Measurements from ENCODE around the gene FJX1.
"Not testable (repeated sequence)": the region's sequence is repeated elsewhere in the genome, so short reads cannot be mapped to it uniquely, and the experiment has no call there.

FJX1 gene

GRCh38 chr11:35650467-35650866 is 32.2 kb downstream of the FJX1 start:
- no peaks in the 10 kb centered on the region for H3K27me3 ChIP-seq (ENCODE audit: insufficient read depth, low read length, poor library complexity)
- no peak overlapping the region for H3K9ac ChIP-seq (ENCODE audit: low read length)
- H4K5ac ChIP-seq (ENCODE audit: low read length) = no peak overlapping the region
- no peaks in the 10 kb centered on the region for H3K4me1 ChIP-seq (ENCODE audit: control insufficient read depth, low read depth, low read length)
- H3K4me2 ChIP-seq (ENCODE audit: low read length) = no peak overlapping the region
- no peak overlapping the region for H3K4me3 ChIP-seq (ENCODE audit: low read length)
- DNase-seq = no peak
- no peak overlapping the region for H3K23ac ChIP-seq (ENCODE audit: low read length)
- no peak overlapping the region for H2BK120ac ChIP-seq (ENCODE audit: low read depth, low read length)
- no peak overlapping the region for H3K27ac ChIP-seq (ENCODE audit: low read depth, low read length)
- no peak overlapping the region for H3K4ac ChIP-seq (ENCODE audit: low read depth, low read length)
- H4K8ac ChIP-seq (ENCODE audit: low read depth, low read length) = no peak overlapping the region
- H2AK5ac ChIP-seq (ENCODE audit: low read length) = no peak overlapping the region
- H3K79me1 ChIP-seq (ENCODE audit: low read length) = no peaks in the 10 kb centered on the region
- no peak overlapping the region for H3K56ac ChIP-seq (ENCODE audit: low read length)
- no peak overlapping the region for H2BK15ac ChIP-seq (replicated peaks; ENCODE audit: low read depth)
- no CpG with 5 or more reads among the region's 4 CpGs for WGBS (ENCODE audit: extremely low coverage, insufficient coverage, low lambda C conversion rate)
- no peaks in the 10 kb centered on the region for H3K36me3 ChIP-seq (ENCODE audit: control insufficient read depth, insufficient read depth, low read length)
- H3K18ac ChIP-seq (ENCODE audit: low read length) = no peak overlapping the region
- H3K79me2 ChIP-seq (ENCODE audit: control insufficient read depth, insufficient read depth, low read length) = no peaks in the 10 kb centered on the region
- H2BK5ac ChIP-seq (ENCODE audit: low read length) = no peak overlapping the region

DNA sequence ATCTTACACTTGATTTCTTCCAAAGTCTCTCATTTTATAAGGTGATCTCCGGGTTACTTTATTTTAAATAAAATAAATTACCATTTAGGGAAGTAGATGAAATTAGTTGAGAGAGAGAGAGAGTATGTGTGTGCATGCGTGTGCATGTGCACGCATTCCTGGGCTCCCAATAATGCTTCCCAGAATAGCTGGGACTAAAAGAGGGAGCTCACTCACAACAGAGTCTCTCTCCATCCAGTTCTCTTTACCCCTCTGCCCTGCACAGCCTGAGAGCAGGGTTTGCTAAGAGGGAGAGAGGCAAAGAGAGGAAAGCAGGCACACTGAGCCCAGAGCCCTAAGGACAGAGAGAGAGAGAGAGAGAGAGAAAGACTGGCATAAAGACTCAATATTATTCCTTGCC is 33.0 kb downstream of the FJX1 start:
- no peaks in the 10 kb centered on the region for H3K36me3 ChIP-seq (ENCODE audit: control insufficient read depth, insufficient read depth, low read length)
- H3K4ac ChIP-seq (ENCODE audit: low read depth, low read length) = no peak overlapping the region
- H2BK15ac ChIP-seq (replicated peaks; ENCODE audit: low read depth) = no peak overlapping the region
- WGBS (ENCODE audit: extremely low coverage, insufficient coverage, low lambda C conversion rate) = no CpG with 5 or more reads among the region's 3 CpGs
- DNase-seq = no peak
- H4K8ac ChIP-seq (ENCODE audit: low read depth, low read length) = no peak overlapping the region
- H2AK5ac ChIP-seq (ENCODE audit: low read length) = no peak overlapping the region
- no peak overlapping the region for H3K9ac ChIP-seq (ENCODE audit: low read length)
- H3K4me1 ChIP-seq (ENCODE audit: control insufficient read depth, low read depth, low read length) = no peaks in the 10 kb centered on the region
- H3K56ac ChIP-seq (ENCODE audit: low read length) = no peak overlapping the region
- no peak overlapping the region for H3K27ac ChIP-seq (ENCODE audit: low read depth, low read length)
- H3K4me3 ChIP-seq (ENCODE audit: low read length) = no peak overlapping the region
- no peak overlapping the region for H2BK120ac ChIP-seq (ENCODE audit: low read depth, low read length)
- no peak overlapping the region for H3K23ac ChIP-seq (ENCODE audit: low read length)
- H2BK5ac ChIP-seq (ENCODE audit: low read length) = no peak overlapping the region
- no peaks in the 10 kb centered on the region for H3K79me1 ChIP-seq (ENCODE audit: low read length)
- H3K4me2 ChIP-seq (ENCODE audit: low read length) = no peak overlapping the region
- no peaks in the 10 kb centered on the region for H3K79me2 ChIP-seq (ENCODE audit: control insufficient read depth, insufficient read depth, low read length)
- no peak overlapping the region for H4K5ac ChIP-seq (ENCODE audit: low read length)
- no peaks in the 10 kb centered on the region for H3K27me3 ChIP-seq (ENCODE audit: insufficient read depth, low read length, poor library complexity)
- no peak overlapping the region for H3K18ac ChIP-seq (ENCODE audit: low read length)

DNA sequence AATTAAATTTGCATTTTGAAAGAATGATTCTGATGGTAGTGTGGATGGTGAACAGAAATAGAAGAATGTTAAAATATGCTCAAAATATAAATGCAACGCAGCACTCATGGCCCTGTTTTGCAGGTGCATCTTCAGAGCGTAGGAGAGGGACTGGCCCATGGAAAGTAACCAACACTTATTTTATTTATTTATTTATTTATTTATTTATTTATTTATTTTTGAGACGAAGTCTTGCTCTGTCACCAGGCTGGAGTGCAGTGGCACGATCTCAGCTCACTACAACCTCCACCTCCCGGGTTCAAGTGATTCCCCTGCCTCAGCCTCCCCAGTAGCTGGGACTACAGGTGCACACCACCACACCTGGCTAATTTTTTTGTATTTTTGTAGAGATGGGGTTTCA is 34.5 kb downstream of the FJX1 start:
- H4K5ac ChIP-seq (ENCODE audit: low read length); H2BK120ac ChIP-seq (ENCODE audit: low read depth, low read length); H3K4me1 ChIP-seq (ENCODE audit: control insufficient read depth, low read depth, low read length); H2BK5ac ChIP-seq (ENCODE audit: low read length); H3K18ac ChIP-seq (ENCODE audit: low read length); H3K27me3 ChIP-seq (ENCODE audit: insufficient read depth, low read length, poor library complexity); H3K79me1 ChIP-seq (ENCODE audit: low read length); H4K8ac ChIP-seq (ENCODE audit: low read depth, low read length); H3K27ac ChIP-seq (ENCODE audit: low read depth, low read length); H3K9ac ChIP-seq (ENCODE audit: low read length); H3K4ac ChIP-seq (ENCODE audit: low read depth, low read length); H3K36me3 ChIP-seq (ENCODE audit: control insufficient read depth, insufficient read depth, low read length); H2BK15ac ChIP-seq (replicated peaks; ENCODE audit: low read depth); H3K23ac ChIP-seq (ENCODE audit: low read length); H3K56ac ChIP-seq (ENCODE audit: low read length); H3K4me3 ChIP-seq (ENCODE audit: low read length); H3K4me2 ChIP-seq (ENCODE audit: low read length); H3K79me2 ChIP-seq (ENCODE audit: control insufficient read depth, insufficient read depth, low read length); H2AK5ac ChIP-seq (ENCODE audit: low read length); DNase-seq: not testable (repeated sequence)
- WGBS (ENCODE audit: extremely low coverage, insufficient coverage, low lambda C conversion rate) = no CpG with 5 or more reads among the region's 5 CpGs

GRCh38 chr11:35654711-35655110 is 36.5 kb downstream of the FJX1 start:
- Histone ChIP-seq H3K56ac (ENCODE audit: low read length) (no peak overlapping the region), H3K79me1 (ENCODE audit: low read length) (no peaks in the 10 kb centered on the region), H3K79me2 (ENCODE audit: control insufficient read depth, insufficient read depth, low read length) (no peaks in the 10 kb centered on the region), H3K4me3 (ENCODE audit: low read length) (no peak overlapping the region), H2BK5ac (ENCODE audit: low read length) (no peak overlapping the region), H3K23ac (ENCODE audit: low read length) (no peak overlapping the region), H4K8ac (ENCODE audit: low read depth, low read length) (no peak overlapping the region), H4K5ac (ENCODE audit: low read length) (no peak overlapping the region), H3K4me2 (ENCODE audit: low read length) (peak overlapping the region; percentile 27), H3K4me1 (ENCODE audit: control insufficient read depth, low read depth, low read length) (no peaks in the 10 kb centered on the region), H3K18ac (ENCODE audit: low read length) (no peak overlapping the region), H3K36me3 (ENCODE audit: control insufficient read depth, insufficient read depth, low read length) (no peaks in the 10 kb centered on the region), H3K27me3 (ENCODE audit: insufficient read depth, low read length, poor library complexity) (no peaks in the 10 kb centered on the region), H3K9ac (ENCODE audit: low read length) (no peak overlapping the region), H3K27ac (ENCODE audit: low read depth, low read length) (no peak overlapping the region), H2AK5ac (ENCODE audit: low read length) (no peak overlapping the region), H3K4ac (ENCODE audit: low read depth, low read length) (no peak overlapping the region), H2BK120ac (ENCODE audit: low read depth, low read length) (no peak overlapping the region), H2BK15ac (replicated peaks; ENCODE audit: low read depth) (peak overlapping the region; percentile 15)
- DNase-seq = peak; percentile 30
- WGBS (ENCODE audit: extremely low coverage, insufficient coverage, low lambda C conversion rate) = no CpG with 5 or more reads among the region's 6 CpGs

DNA sequence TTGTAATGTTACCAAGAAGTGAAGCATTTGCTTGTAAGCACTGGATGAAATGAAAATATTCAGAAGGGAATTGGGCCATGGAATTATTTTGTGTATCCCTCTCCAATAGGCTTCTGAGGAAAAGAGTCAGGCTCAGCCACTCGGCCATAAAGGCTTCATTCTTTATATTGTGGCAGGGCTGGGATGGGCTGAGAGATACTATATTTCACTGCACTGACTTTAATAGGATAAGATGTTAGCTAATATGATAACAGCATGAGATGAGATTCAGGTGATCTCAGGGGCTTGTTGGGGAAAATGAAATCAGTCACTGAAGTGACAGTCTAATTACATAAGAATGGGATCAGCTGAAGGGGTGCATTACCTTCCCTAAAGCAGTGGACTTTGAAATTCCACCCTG is 37.0 kb downstream of the FJX1 start:
- no CpG with 5 or more reads among the region's 1 CpG for WGBS (ENCODE audit: extremely low coverage, insufficient coverage, low lambda C conversion rate)
- H3K4me1 ChIP-seq (ENCODE audit: control insufficient read depth, low read depth, low read length) = no peaks in the 10 kb centered on the region
- no peak overlapping the region for H3K27ac ChIP-seq (ENCODE audit: low read depth, low read length)

DNA sequence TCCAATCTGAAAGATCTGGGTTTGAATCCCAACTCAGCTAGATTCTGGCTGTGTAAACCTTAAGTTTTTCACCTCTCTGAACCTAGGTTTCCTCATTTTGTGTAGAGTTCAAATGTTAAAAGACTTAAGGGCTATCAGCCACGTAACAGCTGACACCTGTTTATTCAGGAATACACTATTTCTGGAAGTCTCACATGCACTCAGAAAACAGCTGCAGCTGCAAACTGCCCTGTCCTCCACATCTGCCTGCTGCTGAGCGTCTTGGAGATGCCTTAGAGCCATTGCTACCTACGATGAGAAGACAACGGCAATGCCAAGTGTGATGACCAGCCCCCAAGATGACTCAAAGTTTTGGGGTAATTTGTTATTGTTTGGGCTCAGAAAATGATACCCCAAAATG is 37.6 kb downstream of the FJX1 start:
- WGBS (ENCODE audit: extremely low coverage, insufficient coverage, low lambda C conversion rate) = no CpG with 5 or more reads among the region's 4 CpGs
- no peak overlapping the region for H4K8ac ChIP-seq (ENCODE audit: low read depth, low read length)

More for the DNA sequence above, 37.0 kb downstream of the FJX1 start:
- no peak overlapping the region for H3K4me3 ChIP-seq (ENCODE audit: low read length)
- H3K4me2 ChIP-seq (ENCODE audit: low read length) = no peak overlapping the region
- H2BK120ac ChIP-seq (ENCODE audit: low read depth, low read length) = no peak overlapping the region
- no peak overlapping the region for H3K56ac ChIP-seq (ENCODE audit: low read length)
- DNase-seq = no peak
- H3K79me2 ChIP-seq (ENCODE audit: control insufficient read depth, insufficient read depth, low read length) = no peaks in the 10 kb centered on the region
- H3K9ac ChIP-seq (ENCODE audit: low read length) = no peak overlapping the region
- H3K79me1 ChIP-seq (ENCODE audit: low read length) = no peaks in the 10 kb centered on the region
- H3K27me3 ChIP-seq (ENCODE audit: insufficient read depth, low read length, poor library complexity) = no peaks in the 10 kb centered on the region
- no peak overlapping the region for H4K5ac ChIP-seq (ENCODE audit: low read length)
- H3K36me3 ChIP-seq (ENCODE audit: control insufficient read depth, insufficient read depth, low read length) = no peaks in the 10 kb centered on the region
- H2BK15ac ChIP-seq (replicated peaks; ENCODE audit: low read depth) = no peak overlapping the region
- no peak overlapping the region for H3K23ac ChIP-seq (ENCODE audit: low read length)
- H3K18ac ChIP-seq (ENCODE audit: low read length) = no peak overlapping the region
- H4K8ac ChIP-seq (ENCODE audit: low read depth, low read length) = no peak overlapping the region
- H2BK5ac ChIP-seq (ENCODE audit: low read length) = no peak overlapping the region
- no peak overlapping the region for H2AK5ac ChIP-seq (ENCODE audit: low read length)
- no peak overlapping the region for H3K4ac ChIP-seq (ENCODE audit: low read depth, low read length)

More for the DNA sequence above, 37.6 kb downstream of the FJX1 start:
- no peak overlapping the region for H2BK5ac ChIP-seq (ENCODE audit: low read length)
- no peak for DNase-seq
- no peaks in the 10 kb centered on the region for H3K36me3 ChIP-seq (ENCODE audit: control insufficient read depth, insufficient read depth, low read length)
- no peaks in the 10 kb centered on the region for H3K79me2 ChIP-seq (ENCODE audit: control insufficient read depth, insufficient read depth, low read length)
- H3K56ac ChIP-seq (ENCODE audit: low read length) = no peak overlapping the region
- no peak overlapping the region for H3K27ac ChIP-seq (ENCODE audit: low read depth, low read length)
- H3K79me1 ChIP-seq (ENCODE audit: low read length) = no peaks in the 10 kb centered on the region
- H2BK120ac ChIP-seq (ENCODE audit: low read depth, low read length) = no peak overlapping the region
- H2BK15ac ChIP-seq (replicated peaks; ENCODE audit: low read depth) = no peak overlapping the region
- H4K5ac ChIP-seq (ENCODE audit: low read length) = no peak overlapping the region
- no peak overlapping the region for H3K4me2 ChIP-seq (ENCODE audit: low read length)
- no peak overlapping the region for H3K18ac ChIP-seq (ENCODE audit: low read length)
- no peak overlapping the region for H2AK5ac ChIP-seq (ENCODE audit: low read length)
- H3K4me3 ChIP-seq (ENCODE audit: low read length) = no peak overlapping the region
- no peaks in the 10 kb centered on the region for H3K4me1 ChIP-seq (ENCODE audit: control insufficient read depth, low read depth, low read length)
- no peak overlapping the region for H3K9ac ChIP-seq (ENCODE audit: low read length)
- H3K4ac ChIP-seq (ENCODE audit: low read depth, low read length) = no peak overlapping the region
- H3K27me3 ChIP-seq (ENCODE audit: insufficient read depth, low read length, poor library complexity) = no peaks in the 10 kb centered on the region
- H3K23ac ChIP-seq (ENCODE audit: low read length) = no peak overlapping the region
